ENCODE results near the gene NLRC5.

The NLRC5 gene

DNA sequence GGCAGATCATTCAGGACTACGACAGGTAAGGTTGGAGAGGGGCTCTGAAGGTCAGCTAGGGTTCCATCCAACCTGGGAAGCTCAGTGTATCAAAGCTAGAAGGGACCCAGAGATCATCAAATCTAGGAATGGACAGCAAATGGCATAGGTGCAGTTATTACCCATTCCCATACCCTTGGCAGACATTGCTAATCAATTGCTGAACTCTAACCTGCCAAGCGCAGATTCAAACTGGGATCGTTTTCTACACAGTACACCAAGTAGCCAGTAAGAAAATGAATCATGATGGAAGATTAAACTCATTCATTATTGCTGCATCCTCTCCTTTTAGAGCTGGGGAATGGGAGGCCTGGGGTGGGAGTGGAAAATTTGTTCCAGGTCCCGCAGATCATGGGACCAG lies 136.6 kb downstream of the NLRC5 start:
- Mint-ChIP-seq H3K27me3 (ENCODE audit: low read depth) (peaks cover 4% of the 10 kb centered on the region), H3K9me3 (no peaks in the 10 kb centered on the region), H3K36me3 (ENCODE audit: low read depth) (no peaks in the 10 kb centered on the region), H3K27ac (no peak overlapping the region), H3K4me3 (no peak overlapping the region), H3K4me1 (no peaks in the 10 kb centered on the region)
- TF ChIP-seq, protein P1, sequence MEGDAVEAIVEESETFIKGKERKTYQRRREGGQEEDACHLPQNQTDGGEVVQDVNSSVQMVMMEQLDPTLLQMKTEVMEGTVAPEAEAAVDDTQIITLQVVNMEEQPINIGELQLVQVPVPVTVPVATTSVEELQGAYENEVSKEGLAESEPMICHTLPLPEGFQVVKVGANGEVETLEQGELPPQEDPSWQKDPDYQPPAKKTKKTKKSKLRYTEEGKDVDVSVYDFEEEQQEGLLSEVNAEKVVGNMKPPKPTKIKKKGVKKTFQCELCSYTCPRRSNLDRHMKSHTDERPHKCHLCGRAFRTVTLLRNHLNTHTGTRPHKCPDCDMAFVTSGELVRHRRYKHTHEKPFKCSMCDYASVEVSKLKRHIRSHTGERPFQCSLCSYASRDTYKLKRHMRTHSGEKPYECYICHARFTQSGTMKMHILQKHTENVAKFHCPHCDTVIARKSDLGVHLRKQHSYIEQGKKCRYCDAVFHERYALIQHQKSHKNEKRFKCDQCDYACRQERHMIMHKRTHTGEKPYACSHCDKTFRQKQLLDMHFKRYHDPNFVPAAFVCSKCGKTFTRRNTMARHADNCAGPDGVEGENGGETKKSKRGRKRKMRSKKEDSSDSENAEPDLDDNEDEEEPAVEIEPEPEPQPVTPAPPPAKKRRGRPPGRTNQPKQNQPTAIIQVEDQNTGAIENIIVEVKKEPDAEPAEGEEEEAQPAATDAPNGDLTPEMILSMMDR (IDR thresholded peaks at IDR 0.05; ENCODE audit: unreplicated experiment in 3 of 3) = no peak

DNA sequence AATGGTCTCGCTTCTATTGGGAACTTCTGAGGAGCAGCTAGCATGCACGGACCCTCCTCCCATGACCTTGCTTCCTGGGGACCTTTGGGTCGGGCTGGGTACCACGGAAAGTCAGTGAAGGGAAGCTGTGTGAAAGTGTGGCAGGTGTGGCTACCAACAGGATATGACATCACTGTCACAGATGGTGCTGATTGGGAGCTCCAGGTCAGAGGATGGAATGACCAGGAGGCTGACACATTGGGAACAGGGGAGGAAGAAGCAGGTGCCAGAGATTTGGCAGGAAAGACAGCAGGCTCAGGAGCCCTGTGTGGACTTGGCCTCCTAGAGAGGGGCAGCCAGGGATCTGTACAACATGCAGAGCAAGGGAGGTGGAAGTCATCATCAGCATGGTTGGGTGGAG lies 137.1 kb downstream of the NLRC5 start:
- H3K36me3 Mint-ChIP-seq (ENCODE audit: low read depth) = no peaks in the 10 kb centered on the region
- peaks cover 4% of the 10 kb centered on the region for H3K27me3 Mint-ChIP-seq (ENCODE audit: low read depth)
- no peaks in the 10 kb centered on the region for H3K9me3 Mint-ChIP-seq
- H3K27ac Mint-ChIP-seq = no peak overlapping the region
- no peaks in the 10 kb centered on the region for H3K4me1 Mint-ChIP-seq
- TF ChIP-seq, protein P1 (IDR thresholded peaks at IDR 0.05; ENCODE audit: unreplicated experiment in 3 of 3) = no peak
- H3K4me3 Mint-ChIP-seq = no peak overlapping the region

GRCh38 chr16:57127037-57127763 lies 137.8 kb downstream of the NLRC5 start:
- H3K36me3 Mint-ChIP-seq (ENCODE audit: low read depth) = no peaks in the 10 kb centered on the region
- no peak overlapping the region for H3K27ac Mint-ChIP-seq
- no peaks in the 10 kb centered on the region for H3K4me1 Mint-ChIP-seq
- no peaks in the 10 kb centered on the region for H3K9me3 Mint-ChIP-seq
- no peak overlapping the region for H3K4me3 Mint-ChIP-seq
- TF ChIP-seq, protein P1 (IDR thresholded peaks at IDR 0.05; ENCODE audit: unreplicated experiment in 3 of 3) = no peak
- H3K27me3 Mint-ChIP-seq (ENCODE audit: low read depth) = peaks cover 4% of the 10 kb centered on the region

DNA sequence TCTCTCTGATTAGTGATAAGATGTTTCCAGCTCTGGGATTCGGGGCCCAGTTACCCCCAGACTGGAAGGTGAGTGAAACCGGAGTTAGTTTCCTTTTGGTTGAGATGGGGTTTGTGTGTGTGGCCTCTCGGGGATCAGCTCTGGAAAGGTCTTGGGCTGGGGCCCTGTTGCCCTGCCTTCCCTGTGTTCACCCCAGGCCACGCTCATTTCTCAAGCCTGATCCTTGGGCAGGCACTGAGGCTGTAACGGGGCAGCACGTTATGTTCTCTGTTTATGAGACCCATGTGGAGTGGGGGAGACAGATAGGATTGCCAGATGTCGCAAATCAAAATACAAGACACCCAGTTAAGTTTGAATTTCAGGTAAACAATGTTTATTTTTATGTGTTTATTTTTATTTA lies 138.5 kb downstream of the NLRC5 start:
- Mint-ChIP-seq H3K27me3 (ENCODE audit: low read depth) (peaks cover 4% of the 10 kb centered on the region), H3K36me3 (ENCODE audit: low read depth) (no peaks in the 10 kb centered on the region), H3K4me1 (no peaks in the 10 kb centered on the region), H3K4me3 (no peak overlapping the region), H3K27ac (no peak overlapping the region), H3K9me3 (no peaks in the 10 kb centered on the region)
- TF ChIP-seq, protein P1 (IDR thresholded peaks at IDR 0.05; ENCODE audit: unreplicated experiment in 3 of 3) = no peak

DNA sequence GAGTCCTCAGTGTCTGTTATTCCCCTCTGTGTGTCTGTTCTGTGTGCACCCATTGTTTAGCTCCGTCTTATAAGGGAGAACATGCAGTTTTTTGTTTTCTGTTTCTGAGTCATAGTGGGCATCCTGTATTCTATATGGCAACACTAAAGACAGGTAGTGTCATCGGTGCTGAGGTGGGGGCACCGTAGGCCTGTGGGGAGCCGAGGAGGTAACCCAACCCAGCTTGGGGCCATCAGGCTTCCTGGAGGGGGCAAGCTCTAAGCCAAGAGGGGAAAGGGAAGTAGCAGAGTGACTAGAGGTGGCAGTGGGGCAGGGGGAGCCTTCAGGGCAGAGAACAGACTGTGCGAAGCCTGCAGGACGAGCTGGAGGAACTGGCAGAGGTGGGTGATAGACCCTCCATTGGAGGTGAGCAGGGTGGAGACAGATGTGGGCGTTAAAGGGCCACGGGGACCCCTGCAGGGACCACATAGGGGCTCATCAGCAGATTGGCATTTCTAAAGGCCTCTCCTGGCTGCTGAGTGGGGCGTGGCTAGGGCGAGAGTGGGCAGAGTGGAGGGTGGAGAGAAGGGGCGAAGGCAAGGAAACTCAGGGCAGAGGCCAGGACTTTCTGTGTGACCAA lies 139.5 kb downstream of the NLRC5 start:
- peaks cover 4% of the 10 kb centered on the region for H3K27me3 Mint-ChIP-seq (ENCODE audit: low read depth)
- TF ChIP-seq, protein P1 (IDR thresholded peaks at IDR 0.05; ENCODE audit: unreplicated experiment in 3 of 3) = no peak
- no peaks in the 10 kb centered on the region for H3K9me3 Mint-ChIP-seq
- H3K36me3 Mint-ChIP-seq (ENCODE audit: low read depth) = no peaks in the 10 kb centered on the region
- no peak overlapping the region for H3K27ac Mint-ChIP-seq
- H3K4me3 Mint-ChIP-seq = no peak overlapping the region
- no peaks in the 10 kb centered on the region for H3K4me1 Mint-ChIP-seq

DNA sequence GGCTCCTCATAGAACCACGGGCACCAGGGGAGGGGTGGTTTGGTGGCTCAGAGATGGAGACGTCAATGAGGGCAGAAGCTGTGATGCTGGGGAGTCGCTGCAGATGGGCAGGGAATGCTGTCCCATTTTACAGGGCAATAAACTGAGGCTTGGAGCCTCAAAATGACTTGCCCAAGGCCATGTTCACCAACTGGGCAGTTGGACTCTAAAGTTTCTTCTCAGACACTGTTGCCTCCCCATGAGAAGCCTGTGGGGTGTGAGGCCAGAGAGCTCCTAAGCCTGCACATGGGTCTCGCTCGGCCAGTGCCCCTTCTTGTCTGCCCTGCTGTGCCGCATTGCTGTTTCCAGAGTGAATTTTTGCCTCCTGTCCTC lies 141.6 kb downstream of the NLRC5 start:
- Mint-ChIP-seq H3K4me3 (no peak overlapping the region), H3K27ac (no peak overlapping the region), H3K36me3 (ENCODE audit: low read depth) (no peaks in the 10 kb centered on the region), H3K27me3 (ENCODE audit: low read depth) (peaks cover 4% of the 10 kb centered on the region), H3K4me1 (no peaks in the 10 kb centered on the region), H3K9me3 (no peaks in the 10 kb centered on the region)
- TF ChIP-seq, protein P1 (IDR thresholded peaks at IDR 0.05; ENCODE audit: unreplicated experiment in 3 of 3) = no peak
